Choroid plexus epithelial cell (primary cell): ENCODE results near the gene NUPR1.
A peak's percentile ranks its signal among the peaks of the same experiment; 100 is the strongest.

ENCODE experiments used
- DNase-seq: peaks from one replicate; pipeline ENCODE4 v3.0.0-alpha.2; 2010; ENCODE audit warnings: low read depth
- H3K4me3 ChIP-seq: 2 replicates; pipeline ENCODE4 v1.5.1; 2011; ENCODE audit warnings: low read depth, mild to moderate bottlenecking, control low read depth, low read length, moderate library complexity
- CTCF ChIP-seq: conservative IDR thresholded peaks from 2 replicates; pipeline ENCODE4 v1.5.1; 2011; ENCODE audit warnings: low read depth, mild to moderate bottlenecking, control low read depth, inconsistent platforms, low read length, moderate library complexity

Gene NUPR1

DNA sequence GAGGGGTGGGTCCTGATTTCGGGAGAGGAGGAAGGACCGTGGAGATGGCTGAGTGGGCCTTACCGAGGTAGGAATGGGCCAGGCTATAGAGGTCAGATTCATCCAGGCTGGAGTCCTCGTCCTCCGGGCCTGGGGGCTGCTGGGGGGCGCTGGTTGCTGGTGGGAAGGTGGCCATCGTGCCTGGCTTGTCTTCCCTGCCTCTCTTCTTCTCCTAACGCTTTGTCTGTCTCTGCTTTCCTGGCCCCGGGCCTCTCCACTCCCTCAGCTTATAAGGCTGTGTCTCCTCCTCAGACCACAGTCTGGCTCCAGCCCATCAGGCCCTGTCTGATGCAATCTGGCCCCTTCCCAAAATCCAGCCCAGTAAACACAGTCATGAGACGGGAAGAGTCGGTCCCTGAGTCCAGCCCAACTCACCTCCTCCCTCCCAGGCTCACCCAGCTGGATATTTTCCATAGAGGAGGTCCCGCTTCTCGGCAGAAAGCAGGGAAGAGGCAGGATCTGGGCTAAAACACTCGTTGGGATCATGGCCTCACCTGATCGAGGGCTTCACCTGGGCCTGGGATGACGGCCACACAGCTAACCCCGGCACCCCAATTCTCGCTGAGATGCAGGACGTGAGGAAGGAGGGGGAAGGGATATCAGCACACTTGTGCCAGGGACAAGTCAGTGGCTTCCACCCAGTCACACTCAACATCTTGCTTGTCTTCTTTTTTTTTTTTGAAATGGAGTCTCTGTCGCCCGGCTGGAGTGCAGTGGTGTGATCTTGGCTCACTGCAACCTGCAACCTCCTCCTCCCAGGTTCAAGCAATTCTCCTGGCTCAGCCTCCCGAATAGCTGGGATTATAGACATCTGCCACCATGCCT lies at the start of gene NUPR1:
Gene NUPR1 (minus strand): TSS at position 242 of the 864 bp plus-strand sequence. CDS start 67 bp downstream, at position 175.
- DNase-seq: peak; percentile 98
- H3K4me3 ChIP-seq: peak within 1 kb of the TSS; percentile 63
- TF ChIP-seq CTCF: no peak

DNA sequence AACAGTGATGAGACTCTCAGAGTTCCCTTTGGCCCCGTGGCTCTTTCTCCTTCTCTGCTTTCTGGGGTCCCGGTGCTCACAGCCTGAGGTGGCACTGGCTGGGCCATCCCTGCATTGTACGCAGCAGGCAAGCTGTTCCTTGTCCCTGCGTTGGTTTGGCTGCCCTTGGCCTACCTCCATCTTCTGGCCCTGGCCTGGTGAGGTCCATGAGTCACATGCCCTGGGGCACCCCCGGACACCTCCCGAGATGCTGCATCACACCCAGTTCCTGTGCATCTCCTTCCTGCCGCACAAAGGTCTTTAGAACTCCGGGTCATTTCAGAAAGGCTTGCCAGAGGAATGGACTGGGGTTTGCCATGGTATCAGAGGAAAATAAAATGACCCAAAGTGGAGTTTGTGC lies 48.6 kb upstream of the NUPR1 start:
- no peak overlapping the region for H3K4me3 ChIP-seq
- no peak for TF ChIP-seq CTCF
- DNase-seq: no peak

DNA sequence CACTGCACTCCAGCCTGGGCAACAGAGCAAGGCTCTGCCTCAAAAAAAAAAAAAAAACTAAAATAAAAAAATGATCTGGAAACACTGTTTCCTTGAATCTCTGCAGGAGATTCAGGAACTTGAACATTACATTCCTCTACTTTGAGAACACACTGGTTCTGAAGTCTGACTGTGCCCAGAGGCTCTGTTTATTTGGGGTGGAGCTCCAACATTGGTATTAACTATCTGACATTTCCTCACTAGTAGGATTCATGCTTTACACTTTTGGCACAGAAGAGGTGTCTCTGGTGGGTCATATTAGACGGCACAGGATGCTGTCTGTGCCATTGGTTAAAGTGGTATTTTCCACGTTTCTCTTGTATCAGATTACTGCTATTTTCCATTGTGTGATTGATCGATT lies 47.7 kb upstream of the NUPR1 start:
- TF ChIP-seq CTCF: no peak
- H3K4me3 ChIP-seq: no peak overlapping the region
- DNase-seq: peak; percentile 36

- TF ChIP-seq CTCF: no peak
- H3K4me3 ChIP-seq: no peak overlapping the region
- DNase-seq: no peak
Measured at GRCh38 chr16:28585674-28586073, 46.9 kb upstream of the NUPR1 start.

GRCh38 chr16:28580726-28581315 lies 42.0 kb upstream of the NUPR1 start:
- no peak for TF ChIP-seq CTCF

GRCh38 chr16:28575446-28576109 lies 36.8 kb upstream of the NUPR1 start:
- DNase-seq: no peak
- no peak for TF ChIP-seq CTCF
- no peak overlapping the region for H3K4me3 ChIP-seq

More at GRCh38 chr16:28580726-28581315, 42.0 kb upstream of the NUPR1 start:
- no peak overlapping the region for H3K4me3 ChIP-seq
- DNase-seq: no peak
